LNCAP (cell line): Measurements from ENCODE around the gene ABCC10.
A peak's percentile ranks its signal among the peaks of the same experiment; 100 is the strongest.

Experiments
- TF ChIP-seq, protein P1 (sequence below): fragments of 450-650 bp; IDR thresholded peaks from 2 replicates; pipeline ENCODE4 v1.5.1; 2017; ENCODE audit warnings: mild to moderate bottlenecking

The ABCC10 gene

DNA sequence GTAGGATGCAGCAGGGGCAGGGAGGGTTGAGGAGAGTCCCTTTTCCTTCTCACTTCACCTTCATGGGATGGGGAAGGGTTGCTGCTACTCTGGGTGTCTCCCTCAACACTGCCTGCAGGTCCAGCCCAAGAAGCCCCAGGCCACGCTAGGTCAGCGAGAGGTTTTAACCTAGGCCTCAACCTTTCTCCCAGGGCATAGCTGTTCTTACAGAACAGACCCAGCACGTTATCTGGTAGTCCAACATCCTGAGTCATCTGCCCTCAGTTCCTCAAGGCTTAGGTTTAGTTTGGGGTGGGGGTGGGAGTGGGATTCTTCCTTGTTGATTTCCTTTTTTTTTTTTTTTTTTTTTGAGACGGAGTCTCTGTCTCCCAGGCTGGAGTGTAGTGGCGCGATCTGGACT is 67.0 kb downstream of the ABCC10 start:
- TF ChIP-seq, protein P1, sequence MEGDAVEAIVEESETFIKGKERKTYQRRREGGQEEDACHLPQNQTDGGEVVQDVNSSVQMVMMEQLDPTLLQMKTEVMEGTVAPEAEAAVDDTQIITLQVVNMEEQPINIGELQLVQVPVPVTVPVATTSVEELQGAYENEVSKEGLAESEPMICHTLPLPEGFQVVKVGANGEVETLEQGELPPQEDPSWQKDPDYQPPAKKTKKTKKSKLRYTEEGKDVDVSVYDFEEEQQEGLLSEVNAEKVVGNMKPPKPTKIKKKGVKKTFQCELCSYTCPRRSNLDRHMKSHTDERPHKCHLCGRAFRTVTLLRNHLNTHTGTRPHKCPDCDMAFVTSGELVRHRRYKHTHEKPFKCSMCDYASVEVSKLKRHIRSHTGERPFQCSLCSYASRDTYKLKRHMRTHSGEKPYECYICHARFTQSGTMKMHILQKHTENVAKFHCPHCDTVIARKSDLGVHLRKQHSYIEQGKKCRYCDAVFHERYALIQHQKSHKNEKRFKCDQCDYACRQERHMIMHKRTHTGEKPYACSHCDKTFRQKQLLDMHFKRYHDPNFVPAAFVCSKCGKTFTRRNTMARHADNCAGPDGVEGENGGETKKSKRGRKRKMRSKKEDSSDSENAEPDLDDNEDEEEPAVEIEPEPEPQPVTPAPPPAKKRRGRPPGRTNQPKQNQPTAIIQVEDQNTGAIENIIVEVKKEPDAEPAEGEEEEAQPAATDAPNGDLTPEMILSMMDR = no peak

DNA sequence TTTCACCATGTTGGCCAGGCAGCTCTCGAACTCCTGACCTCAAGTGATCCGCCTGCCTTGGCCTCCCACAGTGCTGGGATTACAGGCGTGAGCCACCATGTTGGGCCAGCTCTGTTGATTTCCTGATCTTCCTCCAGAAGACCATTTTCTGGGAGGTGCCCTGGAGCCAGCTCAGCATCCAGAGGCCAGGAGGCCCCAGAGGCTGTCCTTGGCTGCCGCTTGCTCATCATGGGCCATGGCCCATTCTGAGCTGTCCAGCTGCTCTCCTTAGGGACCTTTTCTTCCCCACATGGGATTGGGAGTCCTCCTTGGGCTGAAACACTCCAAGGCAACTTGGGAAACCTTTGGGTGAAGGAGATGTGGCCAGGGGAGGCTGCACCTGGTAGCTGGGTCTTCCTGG is 67.4 kb downstream of the ABCC10 start:
- TF ChIP-seq, protein P1 = no peak

DNA sequence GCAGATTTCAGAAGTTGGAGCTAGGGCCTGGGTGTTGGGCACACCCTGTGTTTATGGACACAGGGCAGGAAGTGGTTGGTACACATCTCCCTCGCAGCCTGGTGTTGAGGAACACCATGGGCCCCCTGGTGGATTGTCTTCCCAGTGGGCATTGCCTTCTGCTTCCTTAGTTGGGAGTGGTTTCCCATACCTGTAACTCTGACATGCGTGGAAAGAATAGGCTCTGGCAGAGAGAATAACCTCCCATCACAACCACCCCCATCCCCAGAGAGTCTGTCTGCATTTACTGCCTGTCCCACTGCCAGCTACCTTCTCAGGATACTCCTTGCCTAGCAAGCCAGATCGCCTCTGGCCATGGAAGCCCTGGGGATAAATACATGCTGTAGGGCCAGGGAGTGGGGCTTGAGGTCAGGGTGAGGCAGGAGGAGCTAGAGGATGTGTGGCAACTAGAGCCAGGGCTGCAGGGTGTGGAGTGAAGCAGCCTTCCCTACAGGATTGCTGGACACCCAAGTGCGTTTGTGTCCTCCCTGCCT is 68.1 kb downstream of the ABCC10 start:
- TF ChIP-seq, protein P1 = no peak

DNA sequence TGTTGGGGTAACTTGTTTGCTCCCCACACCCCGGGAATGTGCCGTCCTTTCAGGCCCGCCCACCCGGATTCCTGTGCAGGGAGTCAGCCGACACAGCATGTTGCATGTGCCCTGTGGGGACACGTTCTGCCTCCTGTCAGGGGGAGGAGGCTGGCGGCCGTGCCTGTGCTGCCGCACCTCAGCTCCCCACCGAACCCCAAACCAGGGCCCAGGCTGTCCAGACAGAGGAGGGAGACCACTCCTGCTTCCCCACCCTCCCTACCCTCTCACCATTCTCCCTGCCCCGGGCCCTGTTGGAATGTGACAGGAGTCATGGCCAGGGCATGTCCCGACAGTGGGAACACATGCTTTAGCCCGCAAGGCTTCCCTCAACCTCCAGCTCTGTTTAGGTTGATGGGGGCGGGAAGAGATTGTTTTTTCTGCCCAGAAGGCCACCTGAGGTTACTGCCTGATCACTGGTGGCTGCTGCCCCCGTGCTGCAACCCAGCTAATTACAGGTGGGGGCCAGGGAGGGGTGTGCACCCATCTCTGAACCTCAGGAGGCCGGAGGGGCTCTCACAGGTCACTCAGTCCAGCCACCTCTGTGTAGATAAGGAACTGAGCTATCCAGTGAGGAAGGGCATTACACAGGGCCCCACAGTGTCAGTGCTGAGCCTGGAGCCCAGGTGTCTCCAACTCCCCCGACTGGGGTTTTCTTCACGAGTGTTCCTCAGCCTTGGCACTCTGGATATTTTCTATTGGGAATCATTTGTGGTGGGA is 69.2 kb downstream of the ABCC10 start:
- TF ChIP-seq, protein P1 = peak; percentile 42; the same call in 1 of the 2 replicates

DNA sequence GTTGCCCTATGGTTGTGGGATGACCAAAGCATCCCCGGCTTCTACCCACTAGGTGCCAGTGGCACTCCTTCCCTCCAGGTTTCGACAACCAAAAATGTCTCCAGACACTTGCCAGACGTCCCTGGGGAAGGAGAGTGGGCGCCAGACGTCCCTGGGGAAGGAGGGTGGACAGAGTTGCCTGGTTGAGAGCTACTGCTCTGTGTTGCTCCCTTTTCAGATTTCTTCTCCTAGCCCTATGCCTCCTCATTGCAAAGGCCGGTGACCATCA is 69.7 kb downstream of the ABCC10 start:
- TF ChIP-seq, protein P1 = no peak

DNA sequence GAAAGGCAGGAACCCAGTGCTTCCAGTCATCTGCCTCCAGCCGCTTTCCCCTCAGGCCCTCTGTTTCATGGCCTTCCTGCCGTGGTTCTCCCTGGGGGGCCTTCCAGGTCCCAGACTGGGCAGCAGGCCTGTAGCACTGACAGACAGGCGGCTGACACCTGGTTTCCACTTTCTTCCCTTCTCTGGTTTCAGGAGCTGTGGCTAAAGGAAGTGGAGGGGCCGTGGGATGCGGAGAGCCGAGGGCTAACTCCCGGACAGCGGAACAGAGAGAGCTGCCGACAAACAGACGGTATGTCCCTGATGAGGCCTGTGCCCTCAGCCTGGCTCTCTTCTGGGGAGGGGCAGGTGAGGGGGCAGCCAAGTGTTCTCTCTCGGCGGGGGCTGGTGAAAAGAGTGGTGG is 70.3 kb downstream of the ABCC10 start:
- TF ChIP-seq, protein P1 = no peak

DNA sequence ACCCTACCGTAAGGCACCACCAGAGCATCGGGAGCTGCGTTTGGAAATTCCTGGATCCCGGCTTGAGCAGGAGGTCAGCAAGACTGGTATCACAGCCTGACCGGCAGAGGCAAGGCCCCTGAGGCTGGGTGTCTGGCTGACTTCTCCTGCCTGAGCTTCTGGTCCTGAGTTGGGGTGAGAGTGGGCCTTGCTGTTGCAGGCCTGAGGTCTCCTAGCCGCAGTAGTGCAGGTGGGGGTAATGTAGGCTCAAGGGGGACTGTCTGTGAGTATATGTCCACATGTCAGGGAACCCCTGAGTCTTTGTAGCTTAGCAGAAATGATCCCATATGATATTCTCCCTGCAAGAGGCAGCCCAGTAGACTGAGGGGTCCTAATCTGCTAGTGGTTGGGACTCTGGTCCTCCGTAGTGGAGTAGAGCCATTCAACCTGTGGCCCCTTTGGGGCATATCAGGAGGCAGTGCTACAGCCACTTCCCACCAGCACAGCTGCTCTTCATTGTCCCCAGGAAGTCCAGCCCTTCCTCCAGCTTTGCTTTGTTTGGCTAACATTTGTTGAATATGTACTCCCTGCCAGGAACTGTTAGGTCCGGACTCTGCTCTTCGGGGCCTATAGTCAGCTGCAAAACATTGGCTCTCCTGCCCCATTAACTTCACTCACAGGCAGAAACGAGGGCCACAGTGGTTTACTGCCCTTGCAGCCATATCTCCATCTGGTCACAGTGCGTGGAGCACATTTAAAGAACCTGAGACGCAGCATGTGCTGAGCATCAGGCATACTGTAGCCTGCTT is 71.9 kb downstream of the ABCC10 start:
- TF ChIP-seq, protein P1 = no peak
